K562 (cell line): ENCODE results near the gene CACNG7. TPM values are rescaled to one million over a fixed set of nuclear protein-coding genes. Genes with fewer than 3 reads are reported as not detected.

Experiments used
- ATAC-seq: fragments of 200-7000 bp; cut with Tn5 transposase; 3 replicates; pipeline ENCODE4 v1.9.1; 2020; ENCODE audit warnings: moderate library complexity
- BruUV-seq: library from RNA; stranded (reverse); fragments of 400-500 nt; replicated peaks from 2 replicates; lab custom pipeline; 2021; lab: Mats Ljungman, UMichigan
- CTCF ChIA-PET: fragments of 300-600 bp; formaldehyde crosslinking; extraction: SDS; loops from one replicate; lab custom pipeline; 2021; ENCODE audit warnings: low intra/inter-chr PET ratio; lab: Yijun Ruan, JAX
- POLR2A ChIA-PET: fragments of 300-600, 350-650 bp; sonication (Branson Sonifier 250); formaldehyde crosslinking; extraction: SDS; loops from one replicate; lab custom pipeline; 2021; ENCODE audit warnings: antibody characterized with exemption, inconsistent platforms; lab: Yijun Ruan, JAX
- DNase-seq, 4 experiments: peaks; one replicate each; pipeline versions ENCODE4 v3.0.0 to v3.0.0-alpha.2; 2011 to 2018; ENCODE audit warnings: low spot score in 3 of 4, mixed read lengths in 3 of 4; ENCODE audit errors: extremely low read depth in 1 of 4
- FAIRE-seq: peaks from 2 replicates; lab custom pipeline; 2011; peaks lifted over from hg19 to GRCh38; lab: Jason Lieb, UNC
- H2AFZ ChIP-seq: 2 replicates; pipeline ENCODE4 v1.6.0; 2011; ENCODE audit warnings: low read depth, low read length, control low read depth, inconsistent platforms
- H3K27ac ChIP-seq: fragments of 200-600 bp; 3 replicates; pipeline ENCODE4 v1.8.0; 2011; ENCODE audit warnings: low read depth, mild to moderate bottlenecking, control low read depth, inconsistent platforms, low read length, moderate library complexity, mixed read lengths; ENCODE audit errors: extremely low read depth
- H3K27me3 ChIP-seq, 2 experiments: fragments of 300-600 bp in 1 of 2; 2 replicates in 1 of 2; 3 replicates in 1 of 2; pipeline versions ENCODE4 v1.6.0 to v1.8.0; 2011; ENCODE audit warnings: inconsistent platforms in 2 of 2, low read length in 2 of 2, mild to moderate bottlenecking in 1 of 2, mixed read lengths in 1 of 2, moderate library complexity in 1 of 2; ENCODE audit not compliant: control insufficient read depth in 2 of 2, insufficient read depth in 2 of 2
- H3K36me3 ChIP-seq: fragments of 300-600 bp; 3 replicates; pipeline ENCODE4 v1.8.0; 2011; ENCODE audit warnings: mild to moderate bottlenecking, low read length, inconsistent platforms; ENCODE audit not compliant: control insufficient read depth, insufficient read depth
- H3K4me1 ChIP-seq, 2 experiments: fragments of 200-600 bp in 1 of 2; replicated peaks in 1 of 2; 2 replicates in 1 of 2; 3 replicates in 1 of 2; pipeline versions ENCODE4 v1.5.1 to v1.8.0; 2011; ENCODE audit warnings: inconsistent platforms in 2 of 2, low read length in 2 of 2, mild to moderate bottlenecking in 1 of 2, mixed read lengths in 1 of 2, moderate library complexity in 1 of 2; ENCODE audit not compliant: control insufficient read depth in 2 of 2, insufficient read depth in 2 of 2
- H3K4me2 ChIP-seq: 2 replicates; pipeline ENCODE4 v1.6.1; 2011; ENCODE audit warnings: low read length, control low read depth, inconsistent platforms, mixed read lengths; ENCODE audit not compliant: insufficient read depth
- H3K4me3 ChIP-seq: fragments of 200-600 bp; sonication (generic), shearing (Covaris generic); 2 replicates; pipeline ENCODE4 v1.5.1; 2016; ENCODE audit warnings: control low read depth, inconsistent platforms
- H3K79me2 ChIP-seq: fragments of 200-600 bp; 3 replicates; pipeline ENCODE4 v1.8.0; 2011; ENCODE audit warnings: low read length, inconsistent platforms; ENCODE audit not compliant: control insufficient read depth, insufficient read depth
- H3K9ac ChIP-seq, 2 experiments: 2 replicates each; pipeline versions ENCODE4 v1.6.0 to v1.6.1; 2011; ENCODE audit warnings: low read depth in 2 of 2, low read length in 2 of 2, control low read depth in 1 of 2, inconsistent platforms in 1 of 2, mild to moderate bottlenecking in 1 of 2, mixed read lengths in 1 of 2; ENCODE audit not compliant: insufficient read depth in 1 of 2
- H3K9me1 ChIP-seq: one replicate; pipeline ENCODE4 v1.6.0; 2011; ENCODE audit warnings: inconsistent platforms, mild to moderate bottlenecking, low read length, moderate library complexity; ENCODE audit not compliant: control insufficient read depth, insufficient read depth
- H3K9me3 ChIP-seq: replicated peaks from 2 replicates; pipeline ENCODE4 v1.5.1; 2011; ENCODE audit warnings: low read depth, low read length, inconsistent platforms; ENCODE audit not compliant: control insufficient read depth, insufficient read depth
- H4K20me1 ChIP-seq: replicated peaks from 2 replicates; pipeline ENCODE4 v1.6.1; 2011; ENCODE audit warnings: low read length, inconsistent platforms, mixed read lengths; ENCODE audit not compliant: control insufficient read depth, insufficient read depth
- ARID2 ChIP-seq: fragments of 450-650 bp; IDR thresholded peaks from 2 replicates; pipeline ENCODE4 v1.6.1; 2017; ENCODE audit warnings: antibody characterized with exemption, mild to moderate bottlenecking
- ATF7 ChIP-seq: fragments of 450-650 bp; IDR thresholded peaks from 2 replicates; pipeline ENCODE4 v1.7.1; 2014; ENCODE audit warnings: mild to moderate bottlenecking, moderate library complexity
- MAFF ChIP-seq: IDR thresholded peaks from 2 replicates; pipeline ENCODE4 v1.6.1; 2012; ENCODE audit warnings: low read length, improper control_type of control experiment
- MCM2 ChIP-seq: fragments of 450-650 bp; IDR thresholded peaks from 2 replicates; pipeline ENCODE4 v1.6.1; 2017; ENCODE audit warnings: low read depth, mild to moderate bottlenecking
- MTA3 ChIP-seq: fragments of 450-650 bp; formaldehyde crosslinking; IDR thresholded peaks from 2 replicates; pipeline ENCODE4 v1.6.1; 2017; ENCODE audit warnings: mild to moderate bottlenecking, borderline replicate concordance
- PHF8 ChIP-seq: fragments of 200-600 bp; sonication (generic); IDR thresholded peaks from 2 replicates; pipeline ENCODE4 v1.6.1; 2012; ENCODE audit warnings: mixed run types, mild to moderate bottlenecking, inconsistent platforms, low read length, moderate library complexity, borderline replicate concordance
- POLR2A ChIP-seq: fragments of 450-650 bp; conservative IDR thresholded peaks from 2 replicates; pipeline ENCODE4 v1.6.1; 2016
- PYGO2 ChIP-seq: fragments of 450-650 bp; IDR thresholded peaks from 2 replicates; pipeline ENCODE4 v1.6.1; 2016; ENCODE audit warnings: mild to moderate bottlenecking, missing genetic modification characterization, moderate library complexity, missing compliant biosample characterization
- RBFOX2 ChIP-seq: fragments of 200-400 bp; formaldehyde crosslinking; IDR thresholded peaks from 2 replicates; pipeline ENCODE4 v1.6.1; 2017; ENCODE audit warnings: low read depth, mild to moderate bottlenecking, low read length, moderate library complexity
- SIRT6 ChIP-seq: IDR thresholded peaks from one replicate; pipeline ENCODE4 v1.6.1; 2012; ENCODE audit warnings: low read depth, mild to moderate bottlenecking, control low read depth, inconsistent platforms, low read length, moderate library complexity
- SIX5 ChIP-seq, 2 experiments: IDR thresholded peaks; 2 replicates each; pipeline ENCODE4 v1.6.1; 2011; ENCODE audit warnings: low read length in 2 of 2, borderline replicate concordance in 1 of 2, low read depth in 1 of 2, mild to moderate bottlenecking in 1 of 2, moderate library complexity in 1 of 2; ENCODE audit not compliant: insufficient read depth in 1 of 2
- TBP ChIP-seq: optimal IDR thresholded peaks from 2 replicates; pipeline ENCODE3; 2011; ENCODE audit warnings: low read depth, low read length, improper control_type of control experiment
- UBTF ChIP-seq, 2 experiments: IDR thresholded peaks; 2 replicates each; pipeline ENCODE4 v1.6.1; 2012; ENCODE audit warnings: improper control_type of control experiment in 2 of 2, low read depth in 2 of 2, low read length in 2 of 2, borderline replicate concordance in 1 of 2
- ZNF408 ChIP-seq: fragments of 250-450 bp; sonication (Bioruptor Pico); IDR thresholded peaks from 2 replicates; pipeline ENCODE4 v1.4.0; 2020; ENCODE audit warnings: low read depth, mild to moderate bottlenecking, moderate library complexity
- WGBS: fragments of 100-300 bp; shearing (Covaris generic); methylation state at CpG from one replicate; pipeline ENCODE4 v1.1.6; 2016; ENCODE audit warnings: low coverage, mixed read lengths; ENCODE audit not compliant: insufficient coverage; ENCODE audit errors: missing lambda C conversion rate; 5-methylcytosine and 5-hydroxymethylcytosine counted together
- in situ Hi-C: fragments of 300-500 bp; cut with MboI; formaldehyde crosslinking; loops from 4 replicates; pipeline ENCODE4 v1.15.0; 2018; ENCODE audit warnings: inconsistent platforms, mixed read lengths
- intact Hi-C: fragments of 100-400 bp; cut with micrococcal nuclease; formaldehyde crosslinking; loops from 2 replicates; pipeline ENCODE4 v1.14.2; 2022
- polyA plus RNA-seq, 8 experiments: library from polyadenylated mRNA; depleted of rRNA in 4 of 8; stranded (reverse) in 5 of 8; unstranded in 3 of 8; fragments of >200 nt; fragmentation: Nextera tagmentation in 2 of 8; fragmentation: Illumina TruSeq in 1 of 8; extraction: Ambion mirVana in 2 of 8; extraction: Trizol in 1 of 8; gene quantifications; 2 replicates each; pipeline versions ENCODE4 v1.2.1 to v1.2.3, GENCODE V29; 2011 to 2014; ENCODE audit warnings: inconsistent platforms in 1 of 8, missing spikeins in 1 of 8
- total RNA-seq, 7 experiments: library from RNA; depleted of rRNA in 6 of 7; stranded (reverse); fragments of >200 nt in 6 of 7; fragmentation: Illumina TruSeq in 2 of 7; extraction: Trizol in 2 of 7; gene quantifications; 2 replicates each; pipeline versions ENCODE4 v1.2.1 to v1.2.3, GENCODE V29; 2011 to 2021; ENCODE audit warnings: low replicate concordance in 1 of 7

Gene CACNG7
- total and polyA plus RNA-seq, 9 of the 15 experiments (the other 6 are each of a cell fraction or from before 2014, with no cell fraction given): not detected

- TF ChIP-seq PHF8 (peak; percentile 26; the same call in 1 of the 2 replicates), UBTF (IDR thresholded peaks at IDR 0.05; ENCODE audit: borderline replicate concordance in 1 of 2, low read depth in 2 of 2, low read length in 2 of 2) (0 out of 4 replicates have a peak, but pooled peaks of 1 of the 2 experiments have one; percentile 76), MTA3 (peak; percentile 39; the same call in 1 of the 2 replicates), POLR2A (peak; percentile 39), TBP (peak; percentile 45), ZNF408 (CRISPR knock-in tag) (no peak)
Observed at GRCh38 chr19:53870485-53870844, 38.6 kb upstream of the CACNG7 start (continued).

- H4K20me1 ChIP-seq: 0 out of 2 replicates have a peak, but pooled peaks cover 5% of the 10 kb centered on the region
- H3K79me2 ChIP-seq: peaks cover 49% of the 10 kb centered on the region
- in situ Hi-C loops: no loop called here
- BruUV-seq: no TSS peak
- no peaks in the 10 kb centered on the region for H3K9me3 ChIP-seq
- FAIRE-seq (no peak), ATAC-seq (no peak), DNase-seq (no peak)
- peak overlapping the region; percentile 71 to 92; a peak in 1 of 4 replicates for H3K9ac ChIP-seq
- no peaks in the 10 kb centered on the region for H3K27me3 ChIP-seq
- H3K4me2 ChIP-seq: peak overlapping the region; percentile 79
- peaks cover 22 to 61% of the 10 kb centered on the region in 2 experiments; a peak in 4 of 5 replicates for H3K4me1 ChIP-seq
- ChIA-PET CTCF (no interaction called here), POLR2A (interaction anchor here (0.6 to 1.2 kb wide), 5 partner anchors 8 to 28 kb away, joined by 3 read pairs; no protein-coding TSS in a partner anchor)
- H3K4me3 ChIP-seq: peak overlapping the region; percentile 78; the same call in 1 of the 2 replicates
- peak overlapping the region; percentile 37; the same call in 1 of the 3 replicates for H3K27ac ChIP-seq
- intact Hi-C loops: no loop called here
- 16% methylated on average over 7 of the region's 7 CpGs for WGBS
- TF ChIP-seq SIRT6: no peak
- TF ChIP-seq SIX5 (IDR thresholded peaks at IDR 0.05; ENCODE audit: borderline replicate concordance in 1 of 2, insufficient read depth in 1 of 2, low read depth in 1 of 2, low read length in 2 of 2): no peak
- TF ChIP-seq RBFOX2: peak; percentile 44; the same call in 1 of the 2 replicates
- TF ChIP-seq ARID2: no peak
- no peak for TF ChIP-seq ATF7
- no peak for TF ChIP-seq MAFF
- TF ChIP-seq PYGO2 (tag): no peak
- no peak for TF ChIP-seq MCM2
- no peak overlapping the region for H2AFZ ChIP-seq
- peaks cover 4% of the 10 kb centered on the region for H3K9me1 ChIP-seq
- peaks cover 42% of the 10 kb centered on the region; the same call in 2 of the 3 replicates for H3K36me3 ChIP-seq
Observed at GRCh38 chr19:53871454-53871853, 37.6 kb upstream of the CACNG7 start.
